ENCODE results near the gene TMED1.

DNA sequence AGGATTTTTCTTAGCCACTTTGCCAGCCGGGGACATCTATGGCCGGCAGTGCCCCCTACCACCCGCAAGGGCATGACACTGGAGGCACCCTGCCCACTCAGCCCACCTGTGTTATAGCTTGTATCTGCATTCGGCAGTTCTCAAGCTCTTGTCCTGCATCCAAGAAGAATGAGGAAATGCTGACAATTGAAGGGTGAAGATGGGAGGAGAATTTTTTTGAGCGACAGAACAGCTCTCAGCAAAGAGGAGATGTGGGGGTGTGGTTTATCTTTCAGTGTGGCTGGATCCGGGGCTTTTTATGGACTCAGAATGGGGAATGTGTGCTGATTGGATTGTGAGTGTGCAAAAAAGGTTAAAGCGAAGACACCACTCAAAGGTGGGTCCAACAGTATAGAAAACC, 6.8 kb upstream of the TMED1 start:
- TF ChIP-seq POLR2AphosphoS5 (IDR thresholded peaks at IDR 0.05; ENCODE audit: borderline replicate concordance, low read depth, low read length) = no peak
- no peak for TF ChIP-seq EZH2 (IDR thresholded peaks at IDR 0.05)
- TF ChIP-seq FOXP2 (optimal IDR thresholded peaks at IDR 0.05; ENCODE audit: control extremely low read depth, extremely low read length, insufficient read depth) = no peak
